GM06990 (cell line): ENCODE results near the gene THOC6.

ENCODE experiments used
- DNase-seq: peaks from one replicate; pipeline ENCODE4 v3.0.0-alpha.2; 2011; ENCODE audit not compliant: insufficient read length; ENCODE audit errors: extremely low read depth
- H3K27me3 ChIP-seq: replicated peaks from 2 replicates; pipeline ENCODE4 v1.6.0; 2011; ENCODE audit warnings: low read length; ENCODE audit not compliant: control insufficient read depth, insufficient read depth
- H3K36me3 ChIP-seq: 2 replicates; pipeline ENCODE4 v1.5.1; 2011; ENCODE audit warnings: low read length; ENCODE audit not compliant: control insufficient read depth, insufficient read depth
- H3K4me3 ChIP-seq: replicated peaks from 2 replicates; pipeline ENCODE4 v1.5.1; 2011; ENCODE audit warnings: low read depth, mild to moderate bottlenecking, control low read depth, low read length
- CTCF ChIP-seq: IDR thresholded peaks from 2 replicates; pipeline ENCODE4 v1.5.1; 2011; ENCODE audit warnings: low read length, control low read depth, mild to moderate bottlenecking, inconsistent platforms; ENCODE audit not compliant: insufficient read depth, poor library complexity, severe bottlenecking

The THOC6 gene

GRCh38 chr16:3010510-3010909 lies 13.3 kb upstream of the THOC6 start:
- DNase-seq = no peak
- no peak for TF ChIP-seq CTCF
- H3K27me3 ChIP-seq = no peaks in the 10 kb centered on the region; the same call in none of the 2 replicates
- no peak overlapping the region for H3K4me3 ChIP-seq
- no peaks in the 10 kb centered on the region for H3K36me3 ChIP-seq

GRCh38 chr16:3012246-3012645 lies 11.6 kb upstream of the THOC6 start:
- H3K36me3 ChIP-seq = no peaks in the 10 kb centered on the region
- H3K4me3 ChIP-seq = no peak overlapping the region
- DNase-seq = no peak
- no peak for TF ChIP-seq CTCF
- no peaks in the 10 kb centered on the region; the same call in none of the 2 replicates for H3K27me3 ChIP-seq

- H3K4me3 ChIP-seq = no peak within 1 kb of the TSS
- TF ChIP-seq CTCF = no peak
- H3K36me3 ChIP-seq = no peaks in the 10 kb centered on the region
- no peak for DNase-seq
- no peaks in the 10 kb centered on the region; the same call in none of the 2 replicates for H3K27me3 ChIP-seq
These were observed 10.9 kb upstream of the THOC6 start, which contains the start of gene CLDN9 for GRCh38 chr16:3012828-3013420. Gene CLDN9, plus strand, starts transcription at chr16:3012923. Its CDS starts 440 bp downstream, at chr16:3013363.

GRCh38 chr16:3013491-3013951 lies 10.3 kb upstream of the THOC6 start:
- Histone ChIP-seq H3K27me3 (no peaks in the 10 kb centered on the region; the same call in none of the 2 replicates), H3K36me3 (no peaks in the 10 kb centered on the region), H3K4me3 (no peak overlapping the region)
- no peak for TF ChIP-seq CTCF
- no peak for DNase-seq

- no peak for DNase-seq
- no peak for TF ChIP-seq CTCF
- Histone ChIP-seq H3K27me3 (no peaks in the 10 kb centered on the region; the same call in none of the 2 replicates), H3K4me3 (no peak overlapping the region), H3K36me3 (no peaks in the 10 kb centered on the region)
These were observed 9.7 kb upstream of the THOC6 start for GRCh38 chr16:3013998-3014690.
